GM18505 (cell line): ENCODE results near the gene STXBP6.

ENCODE experiments used
- ATAC-seq: cut with Tn5 transposase; IDR thresholded peaks from one replicate; pipeline ENCODE4 v1.9.1; 2021; ENCODE audit not compliant: unreplicated experiment
- POLR2A ChIP-seq: IDR thresholded peaks from 4 replicates; pipeline ENCODE4 v1.6.1; 2011; ENCODE audit warnings: borderline replicate concordance; ENCODE audit not compliant: insufficient read depth, insufficient read length; ENCODE audit errors: extremely low read depth

STXBP6 gene

GRCh38 chr14:24959791-24960331 lies 90.1 kb downstream of the STXBP6 start:
- TF ChIP-seq POLR2A = no peak
- peak; percentile 70 for ATAC-seq

DNA sequence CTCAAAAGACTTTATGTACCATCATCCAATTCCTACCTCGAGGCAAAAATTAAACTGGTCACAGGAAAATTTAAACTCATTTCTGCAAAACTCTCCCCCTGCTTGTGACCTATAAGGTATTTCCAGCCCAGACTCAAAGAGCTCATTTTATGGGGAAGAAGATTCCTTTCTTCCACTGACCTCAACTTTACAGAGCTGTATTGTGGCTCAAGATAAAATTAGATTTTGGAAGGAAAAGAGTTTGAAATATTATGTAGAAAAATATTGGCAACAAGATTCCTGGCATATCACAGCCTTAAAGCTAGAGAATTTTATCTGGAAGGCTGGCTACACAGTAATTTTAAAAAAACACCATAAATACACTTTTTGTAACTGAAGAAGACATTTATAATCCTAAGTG lies 91.7 kb downstream of the STXBP6 start:
- no peak for ATAC-seq
- TF ChIP-seq POLR2A = no peak

DNA sequence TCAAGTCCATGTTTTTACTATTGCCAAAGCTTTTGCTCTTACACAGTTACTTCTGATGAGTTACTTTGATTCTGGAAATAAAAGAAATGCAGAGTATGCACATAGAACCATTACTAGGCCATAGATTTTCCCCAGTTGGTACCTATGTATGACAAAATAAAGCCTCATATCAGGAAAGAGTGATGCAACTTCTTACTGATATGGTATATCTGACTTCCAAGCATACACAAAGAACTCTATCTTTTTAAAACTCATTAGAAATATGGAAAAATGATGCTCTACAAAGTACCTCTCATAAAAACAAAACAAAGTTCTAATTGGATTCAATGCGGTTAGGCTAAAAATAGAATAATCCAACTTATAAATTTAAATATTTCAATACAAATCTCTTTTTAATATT lies 92.1 kb downstream of the STXBP6 start:
- no peak for TF ChIP-seq POLR2A
- no peak for ATAC-seq

DNA sequence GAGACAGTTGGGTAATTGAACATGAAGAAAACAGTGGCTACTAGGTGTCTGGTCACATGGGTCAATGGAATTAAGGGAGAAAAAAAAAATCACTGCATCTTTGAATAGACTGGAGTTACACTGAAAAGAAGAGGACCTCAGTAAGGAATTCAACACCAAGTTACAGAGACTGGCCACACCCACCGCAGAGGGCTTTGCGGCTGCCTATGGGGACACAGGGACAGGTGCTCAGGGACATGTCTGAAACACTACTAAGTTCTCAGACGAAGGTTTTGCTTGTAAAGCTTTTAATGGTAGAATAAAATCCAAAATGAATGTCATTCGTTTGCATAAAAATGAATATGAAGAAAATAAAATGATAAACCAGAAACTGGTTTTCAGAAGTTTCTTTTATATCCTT lies 93.8 kb downstream of the STXBP6 start:
- no peak for ATAC-seq
- TF ChIP-seq POLR2A = no peak

DNA sequence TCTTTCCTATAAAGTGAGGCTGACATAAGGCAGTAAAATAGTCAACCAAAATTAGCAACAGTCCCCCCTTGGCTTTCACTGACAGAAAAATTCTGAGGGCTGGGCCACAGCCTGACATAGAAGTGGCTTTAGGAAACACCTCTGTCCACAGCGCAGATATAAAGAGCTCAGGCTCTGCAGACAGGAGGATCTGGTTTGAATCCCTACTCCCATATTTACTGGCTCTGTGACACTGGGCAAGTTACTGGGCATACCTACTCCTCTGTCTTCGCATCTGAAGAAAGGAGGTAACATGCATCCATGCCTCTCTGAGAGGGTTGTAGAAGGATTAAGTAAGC lies 95.3 kb downstream of the STXBP6 start:
- no peak for TF ChIP-seq POLR2A
- no peak for ATAC-seq

DNA sequence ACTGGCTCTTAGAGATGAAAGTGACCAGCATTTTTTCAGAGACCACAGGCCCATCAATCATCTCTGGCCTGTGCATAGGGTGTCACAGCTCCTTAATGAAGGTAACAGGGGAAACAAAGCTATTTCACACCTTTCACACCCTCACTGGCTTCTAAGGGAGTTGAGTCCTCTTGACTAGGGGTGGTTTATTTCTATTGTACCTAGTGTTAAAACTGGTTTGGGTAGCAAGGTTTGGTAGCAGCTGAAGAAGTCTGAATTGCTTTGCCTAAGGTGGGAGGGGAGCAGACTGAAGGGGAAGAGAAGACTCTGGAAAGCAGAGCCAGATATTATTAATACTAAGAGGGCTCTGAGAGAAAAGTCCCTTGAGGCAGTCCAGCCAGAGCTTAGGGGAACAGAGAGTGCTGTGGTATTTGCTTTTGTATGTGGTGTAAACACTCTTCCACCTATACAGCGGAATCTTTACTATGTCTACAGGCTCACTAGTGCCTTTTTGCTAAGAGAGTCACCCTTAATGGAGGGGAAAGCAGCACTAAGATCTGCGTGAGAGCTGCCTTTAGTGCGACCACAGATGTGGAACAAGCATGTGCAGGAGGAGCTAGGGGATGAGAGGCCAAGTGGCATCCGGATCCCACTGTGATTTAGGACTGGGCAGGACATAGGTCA lies 95.8 kb downstream of the STXBP6 start:
- ATAC-seq = no peak
- no peak for TF ChIP-seq POLR2A

DNA sequence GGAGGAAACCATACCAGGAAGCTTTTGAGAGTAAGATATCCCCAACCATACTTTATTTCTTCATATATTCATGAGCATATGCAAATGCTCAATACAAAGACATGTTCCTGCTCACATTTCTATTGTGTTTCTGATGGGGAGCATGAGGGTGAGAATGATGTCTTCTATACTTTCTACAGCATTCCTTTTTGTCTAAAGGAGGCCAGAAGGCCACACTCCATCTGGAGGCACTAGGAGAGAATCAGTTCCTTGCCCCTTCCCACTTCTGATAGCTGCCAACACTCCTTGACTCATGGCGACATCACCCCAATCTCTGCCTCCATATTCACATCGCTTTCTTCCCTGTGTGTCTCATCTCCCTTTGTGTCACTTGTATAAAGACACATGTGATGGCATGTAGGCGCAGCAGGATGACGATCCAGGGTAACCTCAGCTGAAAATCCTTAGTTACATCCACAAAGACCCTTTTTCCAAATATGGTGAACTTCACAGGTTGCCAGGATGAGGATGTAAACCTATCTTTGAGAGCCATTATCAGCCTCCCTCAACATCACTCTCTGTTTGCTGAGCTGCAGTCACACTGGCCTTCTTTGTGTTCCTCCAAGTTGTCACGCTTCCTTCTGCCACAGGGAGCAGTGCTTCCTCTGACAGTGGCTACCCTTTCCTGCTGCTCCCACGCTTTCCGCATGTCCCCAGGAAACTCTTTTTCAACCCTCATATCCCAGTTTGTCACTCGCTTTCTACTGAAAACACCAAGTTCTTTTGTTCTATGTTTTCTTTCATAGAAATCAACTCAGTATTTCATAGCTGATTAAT lies 96.9 kb downstream of the STXBP6 start:
- TF ChIP-seq POLR2A = no peak
- no peak for ATAC-seq

DNA sequence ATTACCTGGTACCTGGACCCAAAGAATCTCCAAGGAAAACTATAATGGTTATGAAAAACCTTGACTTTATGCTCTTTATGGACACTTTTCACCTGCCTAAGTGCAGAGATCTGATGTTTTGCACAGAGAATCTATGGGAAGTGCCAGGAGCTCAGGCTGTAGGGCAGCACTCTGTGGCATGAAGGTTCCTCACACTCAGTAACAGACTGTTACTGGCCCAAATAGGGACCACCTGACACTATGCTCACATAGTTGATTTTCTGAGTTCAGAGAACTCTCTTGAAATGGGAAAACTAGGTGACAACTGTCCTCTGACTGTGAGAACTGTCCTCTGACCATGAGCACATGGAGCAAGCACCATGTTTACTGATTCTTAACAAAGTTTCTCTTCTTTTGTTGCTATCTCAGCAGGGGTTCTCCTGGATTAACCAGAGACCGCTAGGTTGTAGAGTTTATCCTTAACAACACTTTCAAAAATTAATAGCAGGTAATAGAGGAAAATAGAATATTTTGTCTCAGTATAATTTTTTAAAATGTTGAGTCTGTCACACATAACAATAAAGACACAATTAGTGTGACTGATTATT lies 101.6 kb downstream of the STXBP6 start:
- ATAC-seq = no peak
- no peak for TF ChIP-seq POLR2A

DNA sequence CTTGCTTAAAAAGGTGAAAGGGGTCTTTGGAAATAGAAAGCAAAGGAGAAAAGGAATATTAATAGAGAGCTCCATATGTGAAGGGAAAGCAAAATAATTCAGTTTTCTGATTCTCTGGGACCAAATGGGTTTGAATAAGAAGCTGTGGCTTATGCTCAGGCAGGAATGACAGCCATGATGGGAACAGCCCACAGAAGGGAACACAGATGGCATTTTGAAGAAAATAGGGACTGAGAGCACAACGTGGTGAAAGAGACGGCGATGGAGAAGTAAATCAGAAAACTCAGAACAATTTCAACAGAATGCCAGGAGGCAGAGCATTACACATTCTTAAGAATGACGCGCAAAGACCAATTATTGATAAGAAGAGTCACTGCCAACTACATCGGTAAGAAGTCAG lies 102.8 kb downstream of the STXBP6 start:
- TF ChIP-seq POLR2A = no peak
- no peak for ATAC-seq

GRCh38 chr14:24944800-24945199 lies 105.1 kb downstream of the STXBP6 start:
- no peak for ATAC-seq
- TF ChIP-seq POLR2A = no peak

- no peak for TF ChIP-seq POLR2A
- ATAC-seq = no peak
Observed at GRCh38 chr14:24943024-24943423, 106.9 kb downstream of the STXBP6 start.

DNA sequence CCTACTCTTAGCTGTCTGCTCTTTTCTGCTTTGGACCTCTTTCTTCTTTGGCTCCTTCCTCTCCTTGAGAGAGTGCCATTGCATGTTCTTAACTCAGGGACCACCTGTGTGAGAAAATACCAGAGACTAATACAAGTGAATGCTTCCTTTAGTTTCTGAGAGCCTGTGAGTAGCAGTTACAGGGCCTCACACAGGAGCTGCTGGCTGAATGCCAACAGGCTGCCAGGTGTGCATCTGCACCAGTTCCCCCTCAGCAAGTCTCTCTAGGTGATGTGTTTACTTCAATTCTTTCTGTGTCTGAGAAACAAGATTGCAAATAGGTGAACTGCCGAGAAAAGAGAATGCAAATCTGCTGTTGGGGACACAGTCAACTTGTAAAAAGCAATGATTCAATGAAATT lies 108.2 kb downstream of the STXBP6 start:
- TF ChIP-seq POLR2A = no peak
- ATAC-seq = peak; percentile 64

GRCh38 chr14:24940213-24940783 lies 109.6 kb downstream of the STXBP6 start:
- no peak for ATAC-seq
- TF ChIP-seq POLR2A = no peak
